Stimulated activated naive CD4-positive, alpha-beta T cell treated with Interleukin-2 at 50 U/mL for 16 hours (primary cell): Measurements from ENCODE around the gene ISOC2.

Experiments used
- DNase-seq: peaks from one replicate; lab custom pipeline; 2025; lab: John Stamatoyannopoulos, UW

Gene ISOC2

GRCh38 chr19:55477905-55478304, 16.5 kb upstream of the ISOC2 start:
- no peak for DNase-seq

DNA sequence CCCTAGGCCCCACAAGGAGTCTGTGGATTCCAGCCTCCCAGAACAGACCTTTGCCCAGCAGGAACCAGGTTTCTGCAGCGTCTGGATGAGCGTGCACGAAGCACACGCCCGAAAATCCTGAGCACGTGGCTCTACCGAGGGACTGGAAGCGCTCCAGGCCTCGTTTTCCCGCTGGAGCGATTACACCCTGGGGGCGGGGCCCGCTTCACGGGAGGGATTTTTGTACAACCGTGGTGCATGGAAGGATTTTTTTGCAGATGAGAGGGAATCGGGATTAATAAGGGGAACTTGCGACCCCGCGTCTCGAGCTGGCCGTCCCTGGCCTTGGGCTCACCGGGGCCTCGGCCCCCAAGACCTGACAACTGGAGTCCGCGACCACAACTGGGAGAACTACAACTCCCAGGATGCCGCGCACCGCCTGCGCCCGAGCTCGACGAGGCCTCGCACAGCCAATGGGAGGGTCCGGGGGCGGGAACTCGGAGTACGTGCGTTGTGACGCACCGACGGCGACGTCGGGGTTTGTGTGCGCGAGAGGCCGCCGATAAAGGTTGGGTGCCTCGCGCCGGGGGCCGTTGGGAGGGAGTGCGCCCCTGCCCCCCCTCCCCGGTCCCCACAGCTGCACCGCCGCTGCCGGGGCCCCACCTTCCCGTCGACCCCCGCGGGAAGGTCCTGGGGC, 14.8 kb upstream of the ISOC2 start, which contains the start of gene ZNF628:
TSS of gene ZNF628 (plus strand) at position 518 of the 676 bp plus-strand sequence. CDS start 3,294 bp downstream, outside the sequence.
- DNase-seq, result peak; percentile 98

DNA sequence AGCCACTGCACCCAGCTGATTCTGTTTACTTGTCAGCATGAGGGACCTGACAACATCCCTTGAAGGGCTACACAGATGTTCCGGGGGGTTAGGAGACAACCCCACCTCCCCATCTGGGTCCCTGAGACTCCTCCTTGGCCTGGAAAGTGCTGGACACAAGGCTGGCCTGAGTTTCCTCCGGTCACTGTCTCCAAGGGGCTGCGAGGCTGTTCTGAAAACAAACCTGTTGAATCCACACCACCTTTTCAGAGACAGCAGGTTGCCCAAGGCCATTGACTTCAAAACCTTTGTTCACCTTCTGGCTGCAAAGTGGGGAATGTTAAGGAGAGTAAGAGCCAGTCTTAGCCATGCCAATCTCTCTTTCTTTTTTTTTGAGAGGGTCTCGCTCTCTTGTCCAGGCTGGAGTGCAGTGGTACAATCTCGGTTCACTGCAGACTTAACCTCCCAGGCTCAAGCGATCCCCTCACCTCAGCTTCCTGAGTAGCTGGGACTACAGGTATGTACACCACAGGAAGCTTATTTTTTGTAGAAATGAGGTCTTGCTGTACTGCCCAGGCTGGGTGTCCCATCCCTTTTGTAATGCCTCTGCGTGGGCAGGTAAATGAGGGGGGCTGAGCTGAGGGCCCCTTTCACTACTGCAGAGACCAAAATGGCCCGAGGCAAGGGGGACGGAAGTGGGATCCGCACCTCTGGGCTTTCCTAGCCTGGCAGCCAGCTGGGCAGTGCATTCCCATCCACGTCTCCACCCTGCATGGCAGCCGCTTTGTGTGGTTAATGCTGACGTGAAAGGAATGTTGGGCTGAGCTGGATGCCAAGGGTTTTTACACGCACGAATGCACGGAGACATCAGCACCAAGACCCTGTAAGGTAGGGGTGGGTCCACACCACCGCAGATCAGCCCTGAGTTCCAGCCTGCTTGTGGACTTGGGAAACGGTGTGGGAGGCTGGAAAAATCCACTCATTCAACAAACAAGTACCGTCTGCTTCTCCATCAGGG, 13.1 kb upstream of the ISOC2 start:
- DNase-seq, result no peak

- no peak for DNase-seq
These were observed 12.0 kb upstream of the ISOC2 start for GRCh38 chr19:55473225-55474012.

DNA sequence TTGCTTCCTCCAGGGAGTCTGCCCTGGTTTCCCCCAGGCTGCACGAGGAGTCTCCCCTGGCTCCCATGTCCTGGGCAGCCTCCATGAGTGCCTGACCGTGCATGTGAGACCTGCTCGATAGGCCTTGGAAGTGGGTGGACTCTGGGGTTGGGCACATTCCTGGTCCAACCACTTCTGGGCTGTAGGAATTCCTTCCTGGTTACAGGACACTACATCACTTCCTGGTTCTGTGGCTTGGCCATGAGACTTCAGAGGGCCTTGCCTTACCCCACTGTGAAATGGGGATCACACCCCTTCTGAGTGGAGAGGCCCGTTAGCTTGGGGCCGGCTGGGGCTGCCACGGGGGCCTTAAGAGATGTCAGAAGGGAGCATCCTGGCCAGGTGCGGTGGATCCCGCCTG, 11.0 kb upstream of the ISOC2 start:
- no peak for DNase-seq

DNA sequence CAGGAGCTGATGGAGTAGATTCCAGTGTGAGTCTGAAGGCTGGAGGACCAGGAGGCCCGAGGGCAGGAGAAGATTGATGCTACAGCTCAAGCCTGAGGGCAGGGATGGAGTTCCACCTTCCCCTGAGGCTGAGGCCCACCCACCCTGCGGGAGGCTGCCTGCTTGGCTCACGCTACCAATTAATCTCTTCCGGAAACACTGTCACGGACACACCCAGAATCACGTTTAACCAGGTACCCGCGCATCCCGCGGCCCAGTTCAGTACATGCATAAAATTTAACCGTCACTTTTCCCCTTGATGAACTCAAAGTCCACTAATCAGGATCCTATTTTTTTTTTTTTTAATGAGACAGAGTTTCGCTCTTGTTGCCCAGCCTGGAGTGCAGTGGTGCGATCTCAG, 9.8 kb upstream of the ISOC2 start:
- DNase-seq, result no peak

GRCh38 chr19:55468054-55468393, 6.6 kb upstream of the ISOC2 start:
- DNase-seq, result no peak

DNA sequence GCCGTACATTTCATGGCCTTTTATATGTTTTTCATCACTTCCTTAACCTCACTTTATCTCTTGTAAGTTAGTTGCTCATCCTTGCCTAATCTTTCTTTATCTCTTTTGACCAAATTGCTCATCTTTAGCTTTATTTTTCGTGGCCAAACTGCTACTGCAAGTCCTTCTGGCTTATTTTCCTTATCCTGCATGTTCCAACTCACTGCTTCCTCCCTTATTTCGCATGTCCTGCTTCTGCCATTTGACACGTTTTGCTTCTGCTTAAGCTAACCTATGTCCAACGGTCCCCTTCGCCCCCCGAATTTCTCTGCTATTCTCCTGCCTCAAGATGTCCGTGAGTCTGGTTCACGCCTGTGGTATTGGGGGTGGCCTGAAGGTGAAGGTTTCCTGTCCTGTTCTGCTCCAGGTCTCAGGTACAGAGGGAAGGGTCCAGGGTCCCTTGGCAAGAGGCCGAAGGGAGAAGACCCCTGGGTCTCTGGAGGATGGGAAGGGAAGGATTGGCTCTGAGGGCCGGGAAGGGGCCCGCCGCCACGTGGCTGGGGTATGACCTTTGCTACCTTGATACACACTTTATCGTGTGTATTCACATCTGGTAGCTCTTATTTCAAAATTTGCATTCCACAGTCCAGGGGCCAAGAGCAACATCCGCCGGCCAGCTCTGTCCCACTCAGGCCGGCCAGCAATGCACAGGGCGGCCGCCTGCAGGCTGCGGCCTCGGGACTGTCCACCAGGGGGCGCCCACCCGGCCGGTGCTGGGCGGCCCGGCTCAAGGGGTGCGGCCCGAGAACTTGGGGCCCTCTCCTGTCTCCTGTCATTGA, 6.0 kb upstream of the ISOC2 start:
- DNase-seq, result peak; percentile 55

- DNase-seq, result no peak
These were observed 4.8 kb upstream of the ISOC2 start for GRCh38 chr19:55466241-55466614.

GRCh38 chr19:55465460-55466240, 4.2 kb upstream of the ISOC2 start:
- DNase-seq, result no peak

DNA sequence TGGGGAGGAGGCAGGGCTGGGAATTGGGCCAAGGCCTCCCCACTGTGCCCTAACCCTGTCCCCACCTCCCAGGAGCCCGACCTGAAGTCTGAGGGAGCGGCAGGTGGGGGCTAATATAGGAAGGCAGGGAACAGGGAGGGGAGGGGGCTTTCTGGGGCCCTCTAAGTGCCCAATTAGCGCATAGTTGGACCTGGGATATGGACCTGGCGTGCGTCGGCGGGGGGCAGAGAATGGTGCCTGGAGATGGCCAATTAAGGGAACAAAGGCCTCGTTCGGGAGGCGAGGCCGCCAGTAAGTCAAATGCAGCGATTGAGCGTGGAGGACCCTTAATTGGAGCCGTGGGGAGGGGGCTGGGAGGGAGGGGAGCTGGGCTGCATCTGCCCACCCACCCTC, 3.2 kb upstream of the ISOC2 start, which contains the start of gene C19orf85:
TSS of gene C19orf85 (minus strand) at position 90 of the 393 bp plus-strand sequence. CDS start 197 bp downstream, outside the sequence.
- no peak for DNase-seq

DNA sequence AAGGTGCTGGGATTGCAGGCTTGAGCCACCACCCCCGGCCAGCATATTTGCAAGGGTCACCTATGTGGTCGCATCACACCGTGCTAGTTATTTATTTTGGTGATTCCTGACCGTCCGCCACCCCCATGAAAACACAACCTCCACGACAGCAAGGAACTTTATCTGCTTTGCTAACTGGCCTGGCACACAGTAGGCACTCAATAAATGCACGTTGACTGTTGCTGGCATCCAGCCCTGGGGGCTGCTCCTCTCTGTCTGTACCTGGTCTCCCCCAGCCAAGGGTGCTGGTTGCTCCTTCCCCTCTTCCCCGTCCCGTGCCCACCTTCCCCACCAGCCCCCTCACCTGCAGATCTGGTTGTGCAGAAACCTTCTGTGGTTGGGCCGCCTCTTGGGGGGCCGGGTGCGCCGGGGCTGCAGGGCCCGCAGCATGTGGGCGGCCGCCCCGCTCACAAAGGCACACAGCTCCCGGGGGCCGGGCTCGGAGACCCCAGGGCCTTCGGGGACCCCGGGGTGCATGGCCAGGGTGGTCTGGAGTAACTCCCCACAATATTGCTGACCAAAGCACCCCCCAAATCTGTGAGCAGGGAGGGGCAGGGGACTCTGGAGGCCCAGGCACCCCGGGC, 2.7 kb upstream of the ISOC2 start:
- DNase-seq, result no peak

GRCh38 chr19:55463583-55464031, 2.2 kb upstream of the ISOC2 start:
- no peak for DNase-seq

DNA sequence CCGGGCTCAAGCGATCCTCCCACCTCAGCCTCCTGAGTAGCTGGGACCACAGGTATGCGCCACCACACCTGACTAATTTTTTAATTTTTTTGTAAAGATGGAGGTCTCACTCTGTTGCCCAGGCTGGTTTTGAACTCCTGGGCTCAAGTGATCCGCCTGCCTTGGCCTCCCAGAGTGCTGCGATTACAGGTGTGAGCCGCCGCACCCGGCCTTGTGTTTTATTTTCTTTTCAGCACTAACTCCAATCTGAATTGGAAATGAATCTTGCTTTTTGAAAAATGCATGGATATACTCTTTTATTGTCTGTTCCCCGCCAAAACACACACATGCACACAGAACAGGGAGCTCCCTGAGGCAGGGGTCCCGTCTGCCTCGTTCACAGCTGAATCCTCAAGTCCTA, 1.3 kb upstream of the ISOC2 start:
- no peak for DNase-seq

DNA sequence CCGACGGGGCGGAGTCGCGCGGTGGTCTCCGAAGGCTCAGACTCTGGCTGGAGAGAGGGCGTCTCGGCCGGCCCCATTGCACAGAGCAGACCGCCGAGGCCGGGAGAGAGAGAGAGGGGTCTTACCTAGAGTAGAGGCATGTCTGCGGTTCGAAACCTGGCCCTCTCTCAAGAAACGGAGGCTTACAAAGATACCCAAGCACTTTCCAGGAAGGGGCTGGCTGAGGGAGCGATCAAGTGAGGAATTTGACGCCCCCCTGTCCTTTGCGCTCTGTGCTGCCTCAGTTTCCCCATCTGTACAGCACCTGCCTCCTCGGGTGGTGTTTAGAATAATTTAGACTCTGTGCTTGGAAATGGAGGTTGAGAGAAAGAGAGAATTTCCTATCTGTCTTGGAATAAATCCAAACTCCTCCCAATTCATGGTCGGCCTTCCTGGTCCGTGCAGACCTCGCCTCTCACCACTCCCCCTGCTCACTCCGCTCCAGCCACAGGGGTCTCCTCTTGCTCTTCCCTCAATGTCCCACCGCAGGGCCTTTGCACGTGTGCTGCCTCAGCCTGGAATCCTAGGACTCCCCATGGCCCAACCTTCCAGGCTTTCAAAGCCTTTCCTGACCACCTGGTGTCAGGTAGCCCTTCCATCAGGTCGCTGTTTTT, 658 bp upstream of the ISOC2 start:
- DNase-seq, result no peak

GRCh38 chr19:55460670-55461258, 678 bp downstream of the ISOC2 start:
- peak; percentile 15 for DNase-seq

- DNase-seq, result no peak
These were observed 1.3 kb downstream of the ISOC2 start for GRCh38 chr19:55459950-55460657.

GRCh38 chr19:55459551-55459949, 1.9 kb downstream of the ISOC2 start:
- no peak for DNase-seq
